Sigmoid colon (tissue), 4 donors: Measurements from ENCODE around the gene LTBP3.

ENCODE experiments used
- CTCF ChIP-seq, 4 experiments: fragments of 450-650 bp in 3 of 4; fragments of 200-600 bp in 1 of 4; IDR thresholded peaks; one replicate each; pipeline ENCODE4 v1.5.1; 2016 to 2019; ENCODE audit warnings: antibody characterized with exemption in 4 of 4, mild to moderate bottlenecking in 3 of 4, moderate library complexity in 2 of 4
- EP300 ChIP-seq, 4 donors: sonication (generic); formaldehyde crosslinking; IDR thresholded peaks; one replicate each; pipeline ENCODE4 v1.6.1; 2017; ENCODE audit warnings: antibody characterized with exemption in 4 of 4
- POLR2AphosphoS5 ChIP-seq, 4 donors: sonication (generic); formaldehyde crosslinking; IDR thresholded peaks; one replicate each; pipeline ENCODE4 v1.6.1; 2017; ENCODE audit warnings: antibody characterized with exemption in 4 of 4

GRCh38 chr11:65501186-65501471 lies 57.0 kb downstream of the LTBP3 start:
- TF ChIP-seq CTCF (IDR thresholded peaks at IDR 0.05) (no peak), EP300 (IDR thresholded peaks at IDR 0.05) (no peak), POLR2AphosphoS5 (IDR thresholded peaks at IDR 0.05) (no peak)
